Kidney (tissue), 14 donors: ENCODE data around the gene KCNMB4. TPM values are rescaled to one million over a fixed set of nuclear protein-coding genes. Genes with fewer than 3 reads are reported as not detected.

Experiments used
- DNase-seq, 5 donors: peaks; one replicate each; pipeline ENCODE4 v3.0.0-alpha.2; 2013 to 2020
- FAIRE-seq: peaks from 2 replicates; lab custom pipeline; 2012; peaks lifted over from hg19 to GRCh38; lab: Jason Lieb, UNC
- H3K27ac ChIP-seq, 2 donors: one replicate each; pipeline ENCODE4 v1.7.0; 2013; ENCODE audit warnings: low read depth in 2 of 2, low read length in 2 of 2, inconsistent platforms in 1 of 2
- H3K27me3 ChIP-seq: one replicate; pipeline ENCODE4 v1.7.1; 2013; ENCODE audit warnings: low read length, inconsistent platforms; ENCODE audit not compliant: control insufficient read depth, insufficient read depth
- H3K36me3 ChIP-seq, 3 donors: one replicate each; pipeline versions ENCODE4 v1.7.0 to v1.7.1; 2013; ENCODE audit warnings: low read length in 3 of 3, control low read depth in 1 of 3, inconsistent platforms in 1 of 3; ENCODE audit not compliant: insufficient read depth in 3 of 3, control insufficient read depth in 2 of 3
- H3K4me1 ChIP-seq, 3 donors: one replicate each; pipeline versions ENCODE4 v1.7.0 to v1.7.1; 2013; ENCODE audit warnings: low read length in 3 of 3, inconsistent platforms in 1 of 3, low read depth in 1 of 3; ENCODE audit not compliant: control insufficient read depth in 2 of 3, insufficient read depth in 2 of 3
- H3K4me3 ChIP-seq, 3 donors: one replicate each; pipeline versions ENCODE4 v1.7.0 to v1.8.1; 2013; ENCODE audit warnings: low read length in 3 of 3, control low read depth in 1 of 3, inconsistent platforms in 1 of 3
- H3K9ac ChIP-seq, 3 donors: one replicate each; pipeline versions ENCODE4 v1.7.0 to v1.7.1; 2013; ENCODE audit warnings: low read length in 3 of 3, control low read depth in 1 of 3, inconsistent platforms in 1 of 3
- H3K9me3 ChIP-seq, 3 donors: one replicate each; pipeline versions ENCODE4 v1.7.0 to v1.7.1; 2013; ENCODE audit warnings: low read length in 3 of 3, control low read depth in 1 of 3, inconsistent platforms in 1 of 3; ENCODE audit not compliant: control insufficient read depth in 2 of 3, insufficient read depth in 1 of 3
- intact Hi-C: fragments of 100-400 bp; cut with DNase I; formaldehyde crosslinking; loops from one replicate; pipeline ENCODE4 v1.11.1; 2022
- polyA plus RNA-seq: library from polyadenylated mRNA; stranded (reverse); fragments of 350-450 nt; fragmentation: Illumina TruSeq; extraction: RNeasy Lipid Tissue Mini Kit (QIAGEN cat#74804); gene quantifications from one replicate; pipeline ENCODE4 v1.2.3, GENCODE V29; 2014; ENCODE audit warnings: low read depth, low replicate concordance; ENCODE audit not compliant: insufficient read depth
- total RNA-seq: library from RNA; stranded (reverse); fragmentation: NEBNext Ultra II Directional; extraction: Animal tissue kit (Norgen Biotek cat#: 25700); gene quantifications from one replicate; pipeline ENCODE4 v1.2.1, GENCODE V29; 2021
- TF ChIP-seq, protein P1 (sequence below): IDR thresholded peaks from 3 replicates; pipeline ENCODE4 v1.5.1; 2012; ENCODE audit warnings: mild to moderate bottlenecking, moderate library complexity, borderline replicate concordance; ENCODE audit not compliant: insufficient read depth; ENCODE audit errors: extremely low read depth
- donor health status: control.
- donor health status: control.
- donor health status: control.
- donor health status: control.
- donor health status: control.
- donor health status: DM: yes; HTN: yes; CAD: no.
- donor health status: Normal renal cell carcinoma (clear cell type).

KCNMB4 gene
- total and polyA plus RNA-seq, 2 donors from 2014 or later, result 3.9 to 5.6 TPM

DNA sequence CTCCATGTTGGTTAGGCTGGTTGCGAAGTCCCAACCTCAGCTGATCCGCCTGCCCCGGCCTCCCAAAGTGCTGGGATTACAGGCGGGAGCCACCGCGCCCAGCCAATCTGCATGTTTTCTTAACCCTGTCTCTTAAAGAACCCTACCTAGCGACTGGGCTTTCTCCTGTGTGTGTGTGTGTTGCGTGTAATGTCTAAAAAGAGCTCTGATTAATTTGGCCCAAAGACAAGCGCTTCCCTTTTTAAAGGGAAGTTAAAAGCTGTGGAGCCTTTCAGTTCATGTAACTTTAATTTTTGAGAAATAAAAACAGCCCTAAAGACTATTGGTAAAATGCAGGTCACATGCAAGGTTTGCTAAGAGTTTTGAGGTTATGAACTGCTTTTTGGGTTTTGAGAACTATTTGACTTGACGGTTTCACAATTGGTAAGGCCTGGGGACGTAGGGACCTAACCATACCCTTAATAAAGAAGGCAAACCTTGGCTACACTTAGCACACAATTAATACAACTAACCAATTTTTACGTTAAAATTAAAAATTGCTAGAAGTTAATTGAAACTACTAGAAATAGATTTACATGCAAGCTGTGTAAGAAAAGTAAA is 103.2 kb downstream of the KCNMB4 start:
- Histone ChIP-seq H3K27me3 (no peaks in the 10 kb centered on the region), H3K9me3 (peaks cover 0 to 2% (median 0%) of the 10 kb centered on the region in 3 donors), H3K27ac (no peak overlapping the region), H3K9ac (no peak overlapping the region), H3K36me3 (no peaks in the 10 kb centered on the region), H3K4me3 (no peak overlapping the region), H3K4me1 (no peaks in the 10 kb centered on the region)
- intact Hi-C loops, result no loop called here
- no peak for DNase-seq
- TF ChIP-seq, protein P1, sequence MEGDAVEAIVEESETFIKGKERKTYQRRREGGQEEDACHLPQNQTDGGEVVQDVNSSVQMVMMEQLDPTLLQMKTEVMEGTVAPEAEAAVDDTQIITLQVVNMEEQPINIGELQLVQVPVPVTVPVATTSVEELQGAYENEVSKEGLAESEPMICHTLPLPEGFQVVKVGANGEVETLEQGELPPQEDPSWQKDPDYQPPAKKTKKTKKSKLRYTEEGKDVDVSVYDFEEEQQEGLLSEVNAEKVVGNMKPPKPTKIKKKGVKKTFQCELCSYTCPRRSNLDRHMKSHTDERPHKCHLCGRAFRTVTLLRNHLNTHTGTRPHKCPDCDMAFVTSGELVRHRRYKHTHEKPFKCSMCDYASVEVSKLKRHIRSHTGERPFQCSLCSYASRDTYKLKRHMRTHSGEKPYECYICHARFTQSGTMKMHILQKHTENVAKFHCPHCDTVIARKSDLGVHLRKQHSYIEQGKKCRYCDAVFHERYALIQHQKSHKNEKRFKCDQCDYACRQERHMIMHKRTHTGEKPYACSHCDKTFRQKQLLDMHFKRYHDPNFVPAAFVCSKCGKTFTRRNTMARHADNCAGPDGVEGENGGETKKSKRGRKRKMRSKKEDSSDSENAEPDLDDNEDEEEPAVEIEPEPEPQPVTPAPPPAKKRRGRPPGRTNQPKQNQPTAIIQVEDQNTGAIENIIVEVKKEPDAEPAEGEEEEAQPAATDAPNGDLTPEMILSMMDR, result no peak
- no peak for FAIRE-seq

DNA sequence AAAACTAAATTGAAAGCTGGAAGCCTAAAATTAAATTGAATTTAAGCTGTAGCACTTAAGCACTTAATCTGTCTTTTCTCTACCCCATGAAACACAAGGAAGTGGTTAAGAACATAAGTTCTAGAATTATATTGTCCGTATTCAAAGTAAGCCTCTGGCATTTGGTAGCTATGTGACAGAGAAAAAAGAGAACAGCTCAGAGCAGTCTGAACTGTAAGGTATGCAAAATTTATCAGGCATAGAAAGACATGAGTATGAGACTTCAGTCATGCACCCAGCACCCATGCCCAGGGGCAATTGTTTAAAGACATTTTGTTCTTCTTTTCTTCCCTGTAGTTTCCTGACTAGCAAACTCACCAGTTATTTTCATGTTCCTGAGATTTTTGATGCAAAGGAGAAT is 116.7 kb downstream of the KCNMB4 start:
- intact Hi-C loops, result no loop called here
- FAIRE-seq, result no peak
- Histone ChIP-seq H3K4me1 (no peaks in the 10 kb centered on the region), H3K27ac (no peak overlapping the region), H3K9me3 (no peaks in the 10 kb centered on the region), H3K36me3 (no peaks in the 10 kb centered on the region), H3K27me3 (no peaks in the 10 kb centered on the region), H3K4me3 (no peak overlapping the region), H3K9ac (no peak overlapping the region)
- TF ChIP-seq, protein P1, result no peak
- no peak for DNase-seq

Other genes with a start within 250 kb of the KCNMB4 start
- gene CNOT2, start 122.9 kb upstream of the KCNMB4 start, total RNA-seq, result 68.8 TPM
- 21.0 TPM for gene CNOT2, start 122.9 kb upstream of the KCNMB4 start, polyA plus RNA-seq